HG02852 (cell line): Measurements from ENCODE around the gene GRK3.

Source experiments
- ATAC-seq: cut with Tn5 transposase; IDR thresholded peaks from one replicate; pipeline ENCODE4 v1.9.1; 2021; ENCODE audit warnings: mild to moderate bottlenecking, moderate library complexity; ENCODE audit not compliant: unreplicated experiment

The GRK3 gene

GRCh38 chr22:25656724-25657123, 92.2 kb downstream of the GRK3 start:
- peak; percentile 71 for ATAC-seq

- no peak for ATAC-seq
Measured at GRCh38 chr22:25658633-25659032, 94.2 kb downstream of the GRK3 start.

GRCh38 chr22:25659413-25659812, 94.9 kb downstream of the GRK3 start:
- no peak for ATAC-seq

GRCh38 chr22:25660336-25660735, 95.9 kb downstream of the GRK3 start:
- no peak for ATAC-seq

GRCh38 chr22:25661073-25661472, 96.6 kb downstream of the GRK3 start:
- no peak for ATAC-seq

GRCh38 chr22:25663654-25664053, 99.2 kb downstream of the GRK3 start:
- no peak for ATAC-seq

- no peak for ATAC-seq
Measured at GRCh38 chr22:25666308-25666707, 101.8 kb downstream of the GRK3 start.

GRCh38 chr22:25668437-25668836, 104.0 kb downstream of the GRK3 start:
- no peak for ATAC-seq

- no peak for ATAC-seq
Measured at GRCh38 chr22:25669253-25670069, 105.0 kb downstream of the GRK3 start.

GRCh38 chr22:25670070-25670461, 105.6 kb downstream of the GRK3 start:
- no peak for ATAC-seq

- no peak for ATAC-seq
Measured at GRCh38 chr22:25672289-25673084, 108.0 kb downstream of the GRK3 start.

- no peak for ATAC-seq
Measured at GRCh38 chr22:25673713-25674112, 109.2 kb downstream of the GRK3 start.

- ATAC-seq: no peak
Measured at GRCh38 chr22:25677631-25678030, 113.2 kb downstream of the GRK3 start.

GRCh38 chr22:25680051-25680450, 115.6 kb downstream of the GRK3 start:
- no peak for ATAC-seq

- no peak for ATAC-seq
Measured at GRCh38 chr22:25680956-25681355, 116.5 kb downstream of the GRK3 start.

GRCh38 chr22:25682109-25682508, 117.6 kb downstream of the GRK3 start:
- no peak for ATAC-seq

GRCh38 chr22:25688627-25689026, 124.2 kb downstream of the GRK3 start:
- no peak for ATAC-seq

GRCh38 chr22:25689631-25690030, 125.2 kb downstream of the GRK3 start:
- ATAC-seq: no peak

- ATAC-seq: no peak
Measured at GRCh38 chr22:25690798-25691197, 126.3 kb downstream of the GRK3 start.

GRCh38 chr22:25692397-25693267, 128.2 kb downstream of the GRK3 start:
- ATAC-seq: no peak

- ATAC-seq: no peak
Measured at GRCh38 chr22:25693268-25693565, 128.7 kb downstream of the GRK3 start.
